MM.1S (cell line): ENCODE results near the gene RIOK3.

Experiments used
- CTCF ChIP-seq: fragments of 300-600 bp; sonication (generic); IDR thresholded peaks from 2 replicates; pipeline ENCODE4 v1.5.1; 2016; ENCODE audit warnings: antibody characterized with exemption, low read length, mixed read lengths
- EZH2 ChIP-seq: fragments of 300-600 bp; sonication (generic); optimal IDR thresholded peaks from 2 replicates; pipeline ENCODE3; 2017; ENCODE audit warnings: low read depth, mild to moderate bottlenecking, antibody characterized with exemption, low read length, mixed read lengths

- TF ChIP-seq CTCF (no peak), EZH2 (no peak)
Observed at GRCh38 chr18:23452347-23452727, 750 bp upstream of the RIOK3 start.
